Type B pancreatic cell (in vitro differentiated cells): ENCODE measurements around the gene DNM1L. TPM values are rescaled to one million over a fixed set of nuclear protein-coding genes. Genes with fewer than 3 reads are reported as not detected.

ENCODE experiments used
- DNase-seq: peaks from one replicate; pipeline ENCODE4 v3.0.0; 2021; ENCODE audit warnings: mixed read lengths; ENCODE audit not compliant: unreplicated experiment; ENCODE audit errors: extremely low spot score
- H3K27ac Mint-ChIP-seq: 2 replicates; pipeline ENCODE4 v1.8.0; 2021; ENCODE audit warnings: mild to moderate bottlenecking, mixed read lengths
- H3K27me3 Mint-ChIP-seq: 2 replicates; pipeline ENCODE4 v1.8.0; 2021; ENCODE audit warnings: mixed read lengths
- H3K36me3 Mint-ChIP-seq: 2 replicates; pipeline ENCODE4 v1.8.0; 2021; ENCODE audit warnings: mixed read lengths
- H3K4me1 Mint-ChIP-seq: one replicate; pipeline ENCODE4 v1.8.0; 2021; ENCODE audit warnings: mixed read lengths; ENCODE audit not compliant: unreplicated experiment
- H3K4me3 Mint-ChIP-seq: 2 replicates; pipeline ENCODE4 v1.8.0; 2021; ENCODE audit warnings: mild to moderate bottlenecking, mixed read lengths
- H3K9me3 Mint-ChIP-seq: 2 replicates; pipeline ENCODE4 v1.8.0; 2021; ENCODE audit warnings: mixed read lengths
- long read RNA-seq: library from polyadenylated mRNA; unstranded; transcript quantifications from one replicate; pipeline ENCODE4 v2.0.0, GENCODE V29; 2020
- total RNA-seq: library from RNA; stranded (reverse); gene quantifications from 2 replicates; pipeline ENCODE4 v1.2.1, GENCODE V29; 2021; ENCODE audit warnings: low replicate concordance
- TF ChIP-seq, protein P1 (sequence below): fragments of 200-600 bp; sonication (generic); conservative IDR thresholded peaks from 2 replicates; pipeline ENCODE4 v1.5.0; 2021; ENCODE audit warnings: antibody characterized with exemption, mild to moderate bottlenecking

Gene DNM1L
- total RNA-seq, result 76.8 and 121 TPM in 2 replicates
- long read RNA-seq, full-length matches to known transcripts, result 236 of 313 reads
- long read RNA-seq, partial matches to known transcripts, result 45 of 313 reads
- long read RNA-seq, other reads (novel, unspliced or antisense), result 32 of 313 reads

DNA sequence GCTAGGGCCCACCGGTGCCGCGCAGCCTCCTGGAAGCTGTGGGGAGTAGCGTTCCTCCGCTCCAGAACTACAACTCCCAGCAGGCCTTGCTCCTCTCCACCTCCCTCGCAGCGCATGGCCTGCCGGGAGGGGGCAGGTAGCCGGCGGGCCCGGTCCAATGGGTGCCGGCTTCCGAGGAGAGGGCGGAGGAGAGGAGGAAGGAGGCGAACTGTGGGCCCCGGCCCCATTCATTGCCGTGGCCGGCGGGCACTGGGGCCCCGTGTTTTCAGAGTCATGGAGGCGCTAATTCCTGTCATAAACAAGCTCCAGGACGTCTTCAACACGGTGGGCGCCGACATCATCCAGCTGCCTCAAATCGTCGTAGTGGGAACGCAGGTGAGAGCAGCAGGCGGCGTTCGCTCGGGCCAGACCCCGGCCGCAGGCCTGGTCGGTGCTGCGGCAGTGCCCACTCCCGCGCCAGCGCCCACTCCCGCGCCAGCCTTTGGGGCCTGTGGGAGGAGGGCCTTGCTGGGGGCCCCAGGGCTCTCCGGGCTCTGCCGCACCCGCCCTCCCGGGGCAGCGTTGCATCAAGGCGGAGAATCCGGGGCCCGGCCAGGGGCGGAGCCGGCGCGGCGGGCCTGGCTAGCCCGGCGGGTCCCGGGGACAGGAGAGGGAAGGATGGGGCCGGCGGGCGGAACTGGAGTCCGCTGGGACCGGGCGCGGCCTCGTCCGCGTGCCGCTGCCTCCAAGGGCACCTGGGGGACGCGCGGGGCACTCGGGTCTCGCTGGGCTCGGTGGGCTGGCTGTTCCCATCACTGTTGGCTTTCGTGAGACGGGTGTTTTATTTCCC, at the start of gene DNM1L:
TSS of gene DNM1L (plus strand) at position 211 of the 829 bp plus-strand sequence. CDS start at position 274, 63 bp downstream.
- peak; percentile 97 for DNase-seq
- TF ChIP-seq, protein P1, sequence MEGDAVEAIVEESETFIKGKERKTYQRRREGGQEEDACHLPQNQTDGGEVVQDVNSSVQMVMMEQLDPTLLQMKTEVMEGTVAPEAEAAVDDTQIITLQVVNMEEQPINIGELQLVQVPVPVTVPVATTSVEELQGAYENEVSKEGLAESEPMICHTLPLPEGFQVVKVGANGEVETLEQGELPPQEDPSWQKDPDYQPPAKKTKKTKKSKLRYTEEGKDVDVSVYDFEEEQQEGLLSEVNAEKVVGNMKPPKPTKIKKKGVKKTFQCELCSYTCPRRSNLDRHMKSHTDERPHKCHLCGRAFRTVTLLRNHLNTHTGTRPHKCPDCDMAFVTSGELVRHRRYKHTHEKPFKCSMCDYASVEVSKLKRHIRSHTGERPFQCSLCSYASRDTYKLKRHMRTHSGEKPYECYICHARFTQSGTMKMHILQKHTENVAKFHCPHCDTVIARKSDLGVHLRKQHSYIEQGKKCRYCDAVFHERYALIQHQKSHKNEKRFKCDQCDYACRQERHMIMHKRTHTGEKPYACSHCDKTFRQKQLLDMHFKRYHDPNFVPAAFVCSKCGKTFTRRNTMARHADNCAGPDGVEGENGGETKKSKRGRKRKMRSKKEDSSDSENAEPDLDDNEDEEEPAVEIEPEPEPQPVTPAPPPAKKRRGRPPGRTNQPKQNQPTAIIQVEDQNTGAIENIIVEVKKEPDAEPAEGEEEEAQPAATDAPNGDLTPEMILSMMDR, result peak; percentile 20
- Mint-ChIP-seq H3K4me1 (peaks cover 4% of the 10 kb centered on the region), H3K9me3 (no peaks in the 10 kb centered on the region), H3K27ac (peak within 1 kb of the TSS; percentile 93), H3K27me3 (no peaks in the 10 kb centered on the region), H3K36me3 (peaks cover 11% of the 10 kb centered on the region), H3K4me3 (peak within 1 kb of the TSS; percentile 89)

DNA sequence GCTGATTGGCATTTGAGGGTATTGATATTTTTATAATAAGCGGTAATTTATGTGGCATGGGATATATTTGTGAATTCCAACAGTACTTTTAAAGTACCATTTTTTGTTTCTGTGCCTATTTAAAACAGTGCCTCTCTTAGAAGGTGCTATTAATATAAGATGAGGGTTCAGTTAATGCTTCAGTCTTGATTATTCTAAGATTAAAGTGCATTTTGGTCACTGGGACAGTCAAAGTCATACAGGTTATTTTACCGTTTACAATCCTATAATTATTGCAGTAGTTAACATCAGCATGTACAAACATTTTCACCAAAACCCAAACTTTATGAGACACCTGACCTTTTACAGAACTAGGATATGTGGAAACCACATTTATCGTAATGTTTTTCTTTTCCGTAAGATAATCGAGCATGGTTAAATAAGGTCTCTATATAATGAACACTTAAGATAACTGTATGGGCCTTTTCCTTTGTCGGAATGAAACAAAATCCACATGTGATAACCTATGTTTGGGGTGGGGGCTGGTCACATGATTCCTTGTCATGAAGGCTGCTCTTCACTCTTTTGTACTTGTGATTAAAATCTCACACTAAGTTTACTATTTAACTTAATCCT, 37.7 kb upstream of the DNM1L start:
- no peak for DNase-seq
- TF ChIP-seq, protein P1, result no peak
- peaks cover 22% of the 10 kb centered on the region for H3K36me3 Mint-ChIP-seq
- H3K27me3 Mint-ChIP-seq, result no peaks in the 10 kb centered on the region
- H3K9me3 Mint-ChIP-seq, result no peaks in the 10 kb centered on the region
- no peak overlapping the region for H3K27ac Mint-ChIP-seq
- no peaks in the 10 kb centered on the region for H3K4me1 Mint-ChIP-seq
- no peak overlapping the region for H3K4me3 Mint-ChIP-seq

DNA sequence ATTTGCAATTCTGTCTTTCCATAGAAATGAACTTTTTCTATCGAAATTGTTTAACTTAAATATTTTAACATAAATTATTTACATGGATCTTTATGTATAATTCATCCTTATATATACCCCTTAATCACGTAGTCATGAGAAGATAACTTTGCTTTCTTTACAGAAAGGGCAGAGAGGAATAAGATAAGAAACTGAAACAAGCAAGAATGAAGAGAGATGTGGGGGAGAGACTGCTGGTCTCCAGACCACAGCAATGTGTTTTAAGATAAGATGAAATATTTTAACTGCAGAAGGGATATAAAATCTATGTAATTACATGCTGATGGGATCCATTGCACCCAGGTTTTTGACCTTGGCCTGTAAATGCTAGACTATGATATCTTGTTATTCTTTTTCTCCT, 34.7 kb upstream of the DNM1L start:
- H3K4me1 Mint-ChIP-seq, result no peaks in the 10 kb centered on the region
- H3K27me3 Mint-ChIP-seq, result no peaks in the 10 kb centered on the region
- TF ChIP-seq, protein P1, result no peak
- H3K27ac Mint-ChIP-seq, result no peak overlapping the region
- H3K4me3 Mint-ChIP-seq, result no peak overlapping the region
- H3K36me3 Mint-ChIP-seq, result peaks cover 19% of the 10 kb centered on the region
- H3K9me3 Mint-ChIP-seq, result no peaks in the 10 kb centered on the region
- no peak for DNase-seq

DNA sequence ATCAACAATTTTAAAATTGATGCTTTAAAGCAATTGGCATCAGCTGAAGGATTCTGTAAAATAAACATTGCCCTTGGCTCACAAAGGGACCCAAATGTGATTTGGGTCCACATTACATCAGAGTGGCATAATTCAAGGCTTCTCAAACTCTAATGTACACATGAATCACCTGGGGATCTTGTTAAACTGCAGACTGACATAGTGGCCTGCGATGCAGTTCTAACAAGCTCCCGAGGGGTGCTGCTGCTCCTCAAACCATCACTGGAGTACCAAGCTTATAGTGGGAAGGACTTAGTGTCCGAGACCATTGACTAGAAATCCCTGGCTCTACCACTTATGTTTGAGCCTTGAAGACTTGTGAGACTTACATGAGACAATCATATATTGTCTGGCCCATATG, 31.8 kb upstream of the DNM1L start:
- TF ChIP-seq, protein P1, result no peak
- Mint-ChIP-seq H3K27me3 (no peaks in the 10 kb centered on the region), H3K4me3 (no peak overlapping the region), H3K27ac (no peak overlapping the region), H3K9me3 (no peaks in the 10 kb centered on the region), H3K4me1 (no peaks in the 10 kb centered on the region), H3K36me3 (peaks cover 8% of the 10 kb centered on the region)
- no peak for DNase-seq

DNA sequence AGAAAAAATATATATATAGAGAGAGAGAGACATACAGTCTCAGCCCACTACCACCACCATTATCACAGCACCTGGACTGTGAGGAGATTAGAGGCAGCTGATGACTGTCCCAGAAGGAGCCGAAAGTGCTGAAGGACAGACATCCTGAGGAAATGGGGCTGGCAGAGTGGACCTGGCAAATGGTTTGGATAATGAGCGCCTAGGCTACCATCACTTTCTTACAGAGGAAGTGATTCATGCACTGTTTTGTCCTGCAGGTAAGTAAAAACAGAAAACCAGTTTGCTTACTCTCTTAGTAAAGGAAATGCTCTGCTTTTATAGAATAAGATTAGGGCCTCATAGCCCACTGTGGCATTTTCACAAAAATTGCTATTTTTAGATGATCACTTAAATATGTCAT, 28.6 kb upstream of the DNM1L start:
- no peak overlapping the region for H3K4me3 Mint-ChIP-seq
- peaks cover 8% of the 10 kb centered on the region for H3K36me3 Mint-ChIP-seq
- H3K4me1 Mint-ChIP-seq, result no peaks in the 10 kb centered on the region
- H3K9me3 Mint-ChIP-seq, result no peaks in the 10 kb centered on the region
- no peak overlapping the region for H3K27ac Mint-ChIP-seq
- DNase-seq, result no peak
- TF ChIP-seq, protein P1, result no peak
- no peaks in the 10 kb centered on the region for H3K27me3 Mint-ChIP-seq
